Endothelial cell of umbilical vein (primary cell): ENCODE measurements around the gene GNA12. TPM values are rescaled to one million over a fixed set of nuclear protein-coding genes. Genes with fewer than 3 reads are reported as not detected.

ENCODE experiments used
- BruUV-seq: library from RNA; stranded (reverse); fragments of 400-500 nt; replicated peaks from 2 replicates; lab custom pipeline; 2021; lab: Mats Ljungman, UMichigan
- CTCF ChIA-PET: fragments of 300-600, 350-600 bp; sonication (Branson Sonifier 250); formaldehyde crosslinking; loops from one replicate; lab custom pipeline; 2021; ENCODE audit warnings: antibody characterized with exemption, inconsistent platforms; lab: Charles Lee
- POLR2A ChIA-PET: fragments of 300-600, 350-600 bp; sonication (Branson Sonifier 250); formaldehyde crosslinking; loops from one replicate; lab custom pipeline; 2021; ENCODE audit warnings: antibody characterized with exemption, inconsistent platforms; lab: Charles Lee
- DNase-seq: peaks from one replicate; pipeline ENCODE4 v3.0.0-alpha.2; 2011; ENCODE audit warnings: low read depth, low spot score
- FAIRE-seq: peaks from 2 replicates; lab custom pipeline; 2011; peaks lifted over from hg19 to GRCh38; lab: Jason Lieb, UNC
- H2AFZ ChIP-seq: 2 replicates; pipeline ENCODE4 v1.6.0; 2012; ENCODE audit warnings: low read depth, low read length, control low read depth, inconsistent platforms
- H3K27ac ChIP-seq: 2 replicates; pipeline ENCODE4 v1.5.1; 2011; ENCODE audit warnings: low read depth, mild to moderate bottlenecking, control low read depth, low read length, moderate library complexity; ENCODE audit not compliant: insufficient read depth
- H3K27me3 ChIP-seq, 2 experiments: 2 replicates each; pipeline versions ENCODE4 v1.6.0 to v1.6.1; 2011; ENCODE audit warnings: low read length in 2 of 2, mixed read lengths in 1 of 2; ENCODE audit not compliant: control insufficient read depth in 2 of 2, insufficient read depth in 2 of 2
- H3K36me3 ChIP-seq, 2 experiments: 2 replicates in 1 of 2; 3 replicates in 1 of 2; pipeline ENCODE4 v1.5.1; 2011; ENCODE audit warnings: low read length in 2 of 2, mild to moderate bottlenecking in 1 of 2, moderate library complexity in 1 of 2; ENCODE audit not compliant: control insufficient read depth in 2 of 2, insufficient read depth in 2 of 2; ENCODE audit errors: extremely low read depth in 1 of 2
- H3K4me1 ChIP-seq: 3 replicates; pipeline ENCODE4 v1.5.1; 2011; ENCODE audit warnings: mild to moderate bottlenecking, low read length; ENCODE audit not compliant: control insufficient read depth, insufficient read depth; ENCODE audit errors: extremely low read depth
- H3K4me2 ChIP-seq: 2 replicates; pipeline ENCODE4 v1.6.1; 2011; ENCODE audit warnings: low read length, control low read depth, mixed read lengths; ENCODE audit not compliant: insufficient read depth
- H3K4me3 ChIP-seq, 3 experiments: fragments of 200-600 bp in 1 of 3; sonication (generic), shearing (Covaris generic) in 1 of 3; replicated peaks in 1 of 3; 2 replicates each; pipeline ENCODE4 v1.5.1; 2011 to 2016; ENCODE audit warnings: control low read depth in 3 of 3, low read length in 3 of 3, mild to moderate bottlenecking in 2 of 3, inconsistent platforms in 1 of 3, low read depth in 1 of 3, moderate library complexity in 1 of 3; ENCODE audit not compliant: insufficient read depth in 1 of 3
- H3K79me2 ChIP-seq: 2 replicates; pipeline ENCODE4 v1.6.0; 2012; ENCODE audit warnings: low read length, inconsistent platforms; ENCODE audit not compliant: control insufficient read depth, insufficient read depth
- H3K9ac ChIP-seq: replicated peaks from 2 replicates; pipeline ENCODE3; 2011; ENCODE audit warnings: low read length, control low read depth; ENCODE audit not compliant: insufficient read depth; ENCODE audit errors: extremely low read depth
- H3K9me1 ChIP-seq: replicated peaks from 3 replicates; pipeline ENCODE4 v1.6.0; 2011; ENCODE audit warnings: mild to moderate bottlenecking, low read length; ENCODE audit not compliant: control insufficient read depth, insufficient read depth; ENCODE audit errors: extremely low read depth
- H3K9me3 ChIP-seq: replicated peaks from 2 replicates; pipeline ENCODE4 v1.5.1; 2012; ENCODE audit warnings: low read length, inconsistent platforms; ENCODE audit not compliant: control insufficient read depth, insufficient read depth
- H4K20me1 ChIP-seq: replicated peaks from 2 replicates; pipeline ENCODE3; 2011; ENCODE audit warnings: mild to moderate bottlenecking, low read length; ENCODE audit not compliant: control insufficient read depth, insufficient read depth; ENCODE audit errors: extremely low read depth
- FOS ChIP-seq: IDR thresholded peaks from 2 replicates; pipeline ENCODE4 v1.6.1; 2011; ENCODE audit warnings: mild to moderate bottlenecking, low read length, moderate library complexity, borderline replicate concordance; ENCODE audit not compliant: insufficient read depth
- GATA2 ChIP-seq: IDR thresholded peaks from 2 replicates; pipeline ENCODE4 v1.7.0; 2011; ENCODE audit warnings: low read depth, mild to moderate bottlenecking, moderate library complexity, mixed read lengths, low read length; ENCODE audit not compliant: insufficient read length, insufficient read depth
- JUN ChIP-seq: IDR thresholded peaks from 2 replicates; pipeline ENCODE4 v1.6.1; 2011; ENCODE audit warnings: borderline replicate concordance, low read depth; ENCODE audit not compliant: insufficient read length, insufficient read depth
- POLR2A ChIP-seq: IDR thresholded peaks from 2 replicates; pipeline ENCODE4 v1.6.1; 2012; ENCODE audit warnings: low read depth, mild to moderate bottlenecking, control low read depth, low read length
- POLR2AphosphoS5 ChIP-seq: IDR thresholded peaks from 2 replicates; pipeline ENCODE4 v1.6.1; 2012; ENCODE audit warnings: low read depth, mild to moderate bottlenecking, control low read depth, low read length, moderate library complexity; ENCODE audit not compliant: insufficient read depth
- dilution Hi-C: fragments of 300-500 bp; cut with MboI; formaldehyde crosslinking; loops from one replicate; pipeline ENCODE4 v1.15.0; 2019; ENCODE audit warnings: low sequenced_read_pairs; ENCODE audit not compliant: extremely low pct_ligation_motif_present
- intact Hi-C: fragments of 100-400 bp; cut with micrococcal nuclease; formaldehyde crosslinking; loops from one replicate; pipeline ENCODE4 v1.10.0; 2022
- polyA plus RNA-seq, 4 experiments: library from polyadenylated mRNA; depleted of rRNA in 3 of 4; stranded (reverse) in 3 of 4; unstranded in 1 of 4; fragments of >200 nt; gene quantifications; 2 replicates each; pipeline versions ENCODE4 v1.2.1 to v1.2.3, GENCODE V29; 2011 to 2012; ENCODE audit warnings: missing spikeins in 1 of 4
- total RNA-seq: library from RNA; stranded (reverse); gene quantifications from 2 replicates; pipeline ENCODE4 v1.2.3, GENCODE V29; 2021
- TF ChIP-seq, protein P1 (sequence below), 2 donors: IDR thresholded peaks; 1 replicate in 1 of 2; 2 replicates in 1 of 2; pipeline ENCODE4 v1.5.1; 2011; ENCODE audit warnings: low read length in 2 of 2, mild to moderate bottlenecking in 2 of 2, moderate library complexity in 2 of 2, control low read depth in 1 of 2, inconsistent platforms in 1 of 2, low read depth in 1 of 2; ENCODE audit not compliant: insufficient read depth in 1 of 2; ENCODE audit errors: extremely low read depth in 1 of 2
- TF ChIP-seq, protein P2 (sequence below): IDR thresholded peaks from 2 replicates; pipeline ENCODE4 v1.6.1; 2011; ENCODE audit not compliant: insufficient read depth, insufficient read length

The GNA12 gene
- total and polyA plus RNA-seq, 2 donors (not counting 3 experiments of a cell fraction or from before 2014, with no cell fraction given) = 63.0 to 75.1 TPM

- no peak overlapping the region for H3K4me2 ChIP-seq
- no peaks in the 10 kb centered on the region for H3K9me3 ChIP-seq
- dilution Hi-C loops = no loop called here
- no peak overlapping the region for H3K4me3 ChIP-seq
- H3K9ac ChIP-seq = no peak overlapping the region
- intact Hi-C loops = loop anchor here (1.0 to 2.0 kb wide), 4 partner anchors 73 to 231 kb away; no protein-coding TSS in a partner anchor
- H3K9me1 ChIP-seq = no peaks in the 10 kb centered on the region
- DNase-seq = no peak
- CTCF ChIA-PET = interaction anchor here (0.8 to 3.7 kb wide), 10 partner anchors 8 to 230 kb away, joined by 3 to 83 read pairs (median 6); partner anchors contain the start of gene IQCE
- H3K36me3 ChIP-seq = no peaks in the 10 kb centered on the region
- no peaks in the 10 kb centered on the region for H3K4me1 ChIP-seq
- no peaks in the 10 kb centered on the region for H3K79me2 ChIP-seq
- peaks cover 2% of the 10 kb centered on the region in 2 experiments for H3K27me3 ChIP-seq
- H4K20me1 ChIP-seq = no peaks in the 10 kb centered on the region
- no peak overlapping the region for H2AFZ ChIP-seq
- H3K27ac ChIP-seq = no peak overlapping the region
- BruUV-seq = no TSS peak
- POLR2A ChIA-PET = interaction anchor here (0.6 kb wide), 1 partner anchor 17 kb away, joined by 3 read pairs; no protein-coding TSS in a partner anchor
- TF ChIP-seq, protein P1, sequence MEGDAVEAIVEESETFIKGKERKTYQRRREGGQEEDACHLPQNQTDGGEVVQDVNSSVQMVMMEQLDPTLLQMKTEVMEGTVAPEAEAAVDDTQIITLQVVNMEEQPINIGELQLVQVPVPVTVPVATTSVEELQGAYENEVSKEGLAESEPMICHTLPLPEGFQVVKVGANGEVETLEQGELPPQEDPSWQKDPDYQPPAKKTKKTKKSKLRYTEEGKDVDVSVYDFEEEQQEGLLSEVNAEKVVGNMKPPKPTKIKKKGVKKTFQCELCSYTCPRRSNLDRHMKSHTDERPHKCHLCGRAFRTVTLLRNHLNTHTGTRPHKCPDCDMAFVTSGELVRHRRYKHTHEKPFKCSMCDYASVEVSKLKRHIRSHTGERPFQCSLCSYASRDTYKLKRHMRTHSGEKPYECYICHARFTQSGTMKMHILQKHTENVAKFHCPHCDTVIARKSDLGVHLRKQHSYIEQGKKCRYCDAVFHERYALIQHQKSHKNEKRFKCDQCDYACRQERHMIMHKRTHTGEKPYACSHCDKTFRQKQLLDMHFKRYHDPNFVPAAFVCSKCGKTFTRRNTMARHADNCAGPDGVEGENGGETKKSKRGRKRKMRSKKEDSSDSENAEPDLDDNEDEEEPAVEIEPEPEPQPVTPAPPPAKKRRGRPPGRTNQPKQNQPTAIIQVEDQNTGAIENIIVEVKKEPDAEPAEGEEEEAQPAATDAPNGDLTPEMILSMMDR (IDR thresholded peaks at IDR 0.05; ENCODE audit: extremely low read depth in 1 of 2, insufficient read depth in 1 of 2, low read depth in 1 of 2, low read length in 2 of 2) = no peak
- no peak for TF ChIP-seq POLR2A
- no peak for TF ChIP-seq GATA2
- TF ChIP-seq JUN = no peak
- TF ChIP-seq POLR2AphosphoS5 = no peak
- TF ChIP-seq, protein P2, sequence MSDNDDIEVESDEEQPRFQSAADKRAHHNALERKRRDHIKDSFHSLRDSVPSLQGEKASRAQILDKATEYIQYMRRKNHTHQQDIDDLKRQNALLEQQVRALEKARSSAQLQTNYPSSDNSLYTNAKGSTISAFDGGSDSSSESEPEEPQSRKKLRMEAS = no peak
- TF ChIP-seq FOS = no peak
- no peak for FAIRE-seq
Measured at GRCh38 chr7:2681929-2682799, 161.9 kb downstream of the GNA12 start.
